Measurements from ENCODE around the gene CCDC57. TPM values are rescaled to one million over a fixed set of nuclear protein-coding genes. Genes with fewer than 3 reads are reported as not detected.

CCDC57 gene
- total RNA-seq, 4 donors from 2014 or later = 8.4 to 21.6 (median 16.4) TPM

DNA sequence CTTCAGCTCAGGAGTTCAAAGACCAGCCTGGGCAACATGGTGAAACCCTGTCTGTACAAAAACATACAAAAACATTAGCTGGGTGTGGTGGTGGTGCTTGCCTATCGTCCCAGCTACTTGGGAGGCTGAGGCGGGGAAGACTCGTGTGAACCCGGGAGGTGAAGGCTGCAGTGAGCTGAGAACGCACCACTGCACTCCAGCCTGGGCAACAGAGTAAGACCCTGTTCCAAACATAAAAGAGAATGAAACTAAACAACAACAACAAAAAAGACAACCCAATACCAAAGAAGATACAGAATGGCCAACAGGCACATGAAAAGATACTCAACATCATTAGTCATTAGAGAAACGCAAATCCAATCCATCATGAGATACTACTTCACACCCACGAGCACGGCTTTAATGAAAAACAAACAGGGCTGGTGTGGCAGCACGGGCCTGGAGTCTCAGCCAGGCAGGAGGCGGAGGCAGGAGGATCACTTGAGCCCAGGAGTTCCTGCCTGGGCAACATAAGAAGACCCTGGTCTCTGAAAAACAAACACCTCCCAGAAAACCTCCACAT lies 8.8 kb upstream of the CCDC57 start:
- 71% methylated on average over 10 of the region's 10 CpGs for WGBS
- H3K27me3 ChIP-seq = no peaks in the 10 kb centered on the region
- no peak overlapping the region for H3K27ac ChIP-seq (replicated peaks in 1 of 4)
- no peak for DNase-seq (ENCODE audit: extremely low spot score)
- no peak overlapping the region for H3K4me3 ChIP-seq
- H3K9me3 ChIP-seq = no peaks in the 10 kb centered on the region
- intact Hi-C loops (cut with DNase I) = no loop called here
- no peak for TF ChIP-seq POLR2AphosphoS5 (IDR thresholded peaks at IDR 0.05)
- H3K4me1 ChIP-seq = peaks cover 8 to 27% (median 16%) of the 10 kb centered on the region in 4 donors
- H3K36me3 ChIP-seq = no peaks in the 10 kb centered on the region

DNA sequence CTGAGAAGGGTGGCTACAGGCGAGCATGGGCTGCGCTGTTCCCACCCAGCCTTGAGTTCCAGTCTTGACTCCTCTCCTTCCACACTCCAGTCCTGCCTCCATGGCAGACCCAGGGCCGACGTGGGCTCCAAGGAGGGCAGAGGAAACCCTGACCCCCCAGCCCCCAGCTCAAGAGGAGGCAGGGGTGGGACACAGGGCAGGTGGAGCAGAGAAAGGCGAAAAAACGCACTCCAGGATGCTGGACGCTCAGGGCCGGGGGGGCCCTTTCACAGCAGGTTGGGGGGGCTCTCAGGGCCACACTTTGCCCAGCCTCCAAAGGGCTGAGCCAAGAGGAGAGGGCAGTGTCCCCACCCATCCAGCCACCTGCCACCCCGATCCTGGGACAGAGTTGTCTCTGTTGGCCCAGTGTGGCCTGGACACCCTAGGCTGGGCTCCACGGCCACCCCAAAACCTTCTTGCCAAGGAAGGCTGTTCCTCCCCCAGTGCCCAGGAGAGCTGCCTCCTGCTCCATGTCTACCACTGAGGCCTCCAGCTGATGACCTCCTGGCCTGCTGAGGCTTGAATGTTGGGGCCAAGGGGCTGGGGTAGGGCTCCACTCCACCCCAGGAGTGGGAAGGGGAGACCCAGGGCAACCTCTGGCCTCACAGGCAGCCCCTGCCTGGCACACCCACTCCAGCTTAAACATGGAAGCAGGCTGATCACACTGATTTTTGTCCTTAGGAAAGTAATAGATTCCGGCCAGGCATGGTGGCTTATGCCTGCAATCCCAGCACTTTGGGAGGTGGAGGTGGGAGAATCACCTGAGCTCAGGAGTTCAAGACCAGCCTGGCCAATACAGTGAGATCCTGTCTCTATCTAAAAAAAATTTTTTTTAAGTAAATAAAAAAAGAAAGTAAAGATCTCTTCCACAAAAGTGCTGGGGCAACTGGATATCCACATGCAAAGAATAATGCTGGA lies 7.4 kb upstream of the CCDC57 start:
- 93% methylated on average over 10 of the region's 11 CpGs for WGBS
- no peaks in the 10 kb centered on the region for H3K9me3 ChIP-seq
- TF ChIP-seq CTCF (IDR thresholded peaks at IDR 0.05) = no peak
- no peak for TF ChIP-seq POLR2AphosphoS5 (IDR thresholded peaks at IDR 0.05)
- TF ChIP-seq EP300 (IDR thresholded peaks at IDR 0.05) = no peak
- no peak for TF ChIP-seq POLR2A (IDR thresholded peaks at IDR 0.05; ENCODE audit: low read depth)
- DNase-seq (ENCODE audit: extremely low spot score) = no peak
- H3K27me3 ChIP-seq = no peaks in the 10 kb centered on the region
- H3K36me3 ChIP-seq = no peaks in the 10 kb centered on the region
- intact Hi-C loops (cut with DNase I) = no loop called here
- peaks cover 14 to 31% (median 23%) of the 10 kb centered on the region in 4 donors for H3K4me1 ChIP-seq
- H3K27ac ChIP-seq (replicated peaks in 1 of 4) = no peak overlapping the region
- H3K4me3 ChIP-seq = no peak overlapping the region

- no peak overlapping the region for H3K27ac ChIP-seq (replicated peaks in 1 of 4)
- peaks cover 14 to 33% (median 24%) of the 10 kb centered on the region in 4 donors for H3K4me1 ChIP-seq
- H3K4me3 ChIP-seq = no peak overlapping the region
- TF ChIP-seq EP300 (IDR thresholded peaks at IDR 0.05) = no peak
- no peak for TF ChIP-seq CTCF (IDR thresholded peaks at IDR 0.05)
- TF ChIP-seq POLR2AphosphoS5 (IDR thresholded peaks at IDR 0.05) = no peak
- no peak for TF ChIP-seq POLR2A (IDR thresholded peaks at IDR 0.05; ENCODE audit: low read depth)
- no peaks in the 10 kb centered on the region for H3K27me3 ChIP-seq
- WGBS = 94% methylated on average over 2 of the region's 7 CpGs
- DNase-seq (ENCODE audit: extremely low spot score) = no peak
- no peaks in the 10 kb centered on the region for H3K36me3 ChIP-seq
- intact Hi-C loops (cut with DNase I) = no loop called here
- no peaks in the 10 kb centered on the region for H3K9me3 ChIP-seq
Measured at GRCh38 chr17:82219083-82219482, 6.4 kb upstream of the CCDC57 start.

DNA sequence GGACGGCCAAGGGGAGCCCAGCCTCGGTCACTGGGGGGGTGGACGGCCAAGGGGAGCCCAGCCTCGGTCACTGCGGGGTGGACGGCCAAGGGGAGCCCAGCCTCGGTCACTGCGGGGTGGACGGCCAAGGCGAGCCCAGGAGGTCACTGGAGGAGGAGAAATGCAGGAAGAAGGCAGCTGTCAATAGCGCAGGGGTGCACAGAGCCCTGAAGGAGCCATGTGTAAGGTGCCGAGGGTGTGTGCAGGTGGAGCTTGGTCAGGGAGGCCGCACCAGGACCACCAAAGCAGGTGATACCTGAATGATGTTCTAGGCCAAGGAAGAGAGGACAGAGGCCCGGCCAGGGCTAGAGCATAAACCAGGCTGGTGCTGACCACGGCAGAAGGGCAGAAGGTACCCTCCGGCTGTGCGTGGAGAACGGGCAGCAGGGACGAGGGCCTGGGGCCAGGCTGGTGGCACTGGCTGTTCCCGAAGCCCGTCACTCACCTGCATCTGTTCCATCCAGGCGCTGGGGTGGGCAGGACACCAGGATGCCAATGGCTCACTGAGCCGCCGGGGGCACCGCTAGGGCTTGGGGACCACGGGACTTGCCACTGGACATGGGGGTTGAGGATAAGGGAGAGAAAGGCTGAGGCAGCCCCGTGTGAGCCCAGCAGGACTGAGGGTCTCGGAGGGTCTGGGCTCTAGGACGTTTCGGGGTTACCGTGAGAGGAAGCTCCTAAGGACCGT lies 5.9 kb upstream of the CCDC57 start:
- H3K36me3 ChIP-seq = no peaks in the 10 kb centered on the region
- DNase-seq (ENCODE audit: extremely low spot score) = no peak
- no peak overlapping the region for H3K4me3 ChIP-seq
- no peak overlapping the region for H3K27ac ChIP-seq (replicated peaks in 1 of 4)
- intact Hi-C loops (cut with DNase I) = no loop called here
- WGBS = 91% methylated on average over 28 of the region's 32 CpGs
- peaks cover 17 to 39% (median 30%) of the 10 kb centered on the region in 4 donors for H3K4me1 ChIP-seq
- H3K9me3 ChIP-seq = no peaks in the 10 kb centered on the region
- TF ChIP-seq CTCF (IDR thresholded peaks at IDR 0.05) (no peak), POLR2AphosphoS5 (IDR thresholded peaks at IDR 0.05) (no peak), POLR2A (IDR thresholded peaks at IDR 0.05; ENCODE audit: low read depth) (no peak), EP300 (IDR thresholded peaks at IDR 0.05) (no peak)
- no peaks in the 10 kb centered on the region for H3K27me3 ChIP-seq

All from esophagus muscularis mucosa (tissue), 4 donors.